Testis (tissue), 2 donors: ENCODE measurements around the gene XPC.

Experiments
- CTCF ChIP-seq, 3 experiments: fragments of 450-650 bp in 2 of 3; fragments of 200-600 bp in 1 of 3; sonication (generic) in 1 of 3; IDR thresholded peaks; one replicate each; pipeline ENCODE4 v1.5.1; 2016 to 2019; ENCODE audit warnings: antibody characterized with exemption in 3 of 3, mild to moderate bottlenecking in 2 of 3, moderate library complexity in 1 of 3
- POLR2A ChIP-seq: fragments of 450-650 bp; IDR thresholded peaks from one replicate; pipeline ENCODE4 v1.6.1; 2017; ENCODE audit warnings: antibody characterized with exemption, mild to moderate bottlenecking, moderate library complexity

GRCh38 chr3:14175383-14176037 is 2.9 kb downstream of the XPC start:
- TF ChIP-seq CTCF (IDR thresholded peaks at IDR 0.05) (no peak), POLR2A (no peak)
